Colonic mucosa (tissue), 4 donors: ENCODE data around the gene SSTR1. TPM values are rescaled to one million over a fixed set of nuclear protein-coding genes. Genes with fewer than 3 reads are reported as not detected.

Experiments used
- DNase-seq: peaks from one replicate; pipeline ENCODE4 v3.0.0-alpha.2; 2020
- H3K27ac ChIP-seq: fragments of 200-600 bp; one replicate; pipeline ENCODE4 v1.8.0; 2021
- H3K27me3 ChIP-seq: fragments of 200-600 bp; one replicate; pipeline ENCODE4 v1.8.0; 2021
- H3K36me3 ChIP-seq: fragments of 200-600 bp; one replicate; pipeline ENCODE4 v1.8.0; 2021
- H3K4me1 ChIP-seq: fragments of 200-600 bp; one replicate; pipeline ENCODE4 v1.8.0; 2021; ENCODE audit warnings: mild to moderate bottlenecking
- H3K4me3 ChIP-seq: fragments of 200-600 bp; one replicate; pipeline ENCODE4 v1.8.0; 2021
- H3K9ac ChIP-seq, 2 donors: one replicate each; pipeline ENCODE4 v1.7.0; 2013; ENCODE audit warnings: control low read depth in 2 of 2, low read depth in 2 of 2, low read length in 2 of 2
- H3K9me3 ChIP-seq: fragments of 200-600 bp; one replicate; pipeline ENCODE4 v1.8.0; 2021
- CTCF ChIP-seq: fragments of 200-600 bp; IDR thresholded peaks from one replicate; pipeline ENCODE4 v1.8.0; 2022; ENCODE audit warnings: antibody characterized with exemption, mild to moderate bottlenecking
- intact Hi-C: fragments of 100-400 bp; cut with DNase I; formaldehyde crosslinking; loops from one replicate; pipeline ENCODE4 v1.14.1; 2022
- total RNA-seq, 2 donors: library from RNA; stranded (reverse); fragmentation: NEBNext Ultra II Directional in 1 of 2; extraction: Animal tissue kit (Norgen Biotek cat#: 25700) in 1 of 2; gene quantifications; one replicate each; pipeline ENCODE4 v1.2.1, GENCODE V29; 2021
- donor health status: healthy.
- donor health status: DM: no; HTN: no; CAD: no.
- donor health status: DM: no; HTN: no; CAD: no.

Gene SSTR1
- total RNA-seq, 2 donors from 2014 or later = 8.5 to 8.8 TPM

GRCh38 chr14:38198425-38198824 lies 9.3 kb upstream of the SSTR1 start:
- H3K9ac ChIP-seq = no peak overlapping the region
- intact Hi-C loops = no loop called here
- H3K4me1 ChIP-seq = no peaks in the 10 kb centered on the region
- H3K4me3 ChIP-seq = no peak overlapping the region
- no peaks in the 10 kb centered on the region for H3K27me3 ChIP-seq
- no peaks in the 10 kb centered on the region for H3K9me3 ChIP-seq
- TF ChIP-seq CTCF = no peak
- DNase-seq = no peak
- no peaks in the 10 kb centered on the region for H3K36me3 ChIP-seq
- no peak overlapping the region for H3K27ac ChIP-seq

GRCh38 chr14:38199076-38199475 lies 8.6 kb upstream of the SSTR1 start:
- intact Hi-C loops = no loop called here
- no peaks in the 10 kb centered on the region for H3K9me3 ChIP-seq
- no peak for DNase-seq

GRCh38 chr14:38199739-38200138 lies 8.0 kb upstream of the SSTR1 start:
- no peak for DNase-seq
- H3K9ac ChIP-seq = no peak overlapping the region
- H3K4me1 ChIP-seq = no peaks in the 10 kb centered on the region
- no peaks in the 10 kb centered on the region for H3K36me3 ChIP-seq
- no peak overlapping the region for H3K27ac ChIP-seq
- intact Hi-C loops = no loop called here
- no peaks in the 10 kb centered on the region for H3K27me3 ChIP-seq
- no peak for TF ChIP-seq CTCF
- H3K4me3 ChIP-seq = no peak overlapping the region
- H3K9me3 ChIP-seq = no peaks in the 10 kb centered on the region

More at GRCh38 chr14:38199076-38199475, 8.6 kb upstream of the SSTR1 start:
- Histone ChIP-seq H3K27ac (no peak overlapping the region), H3K27me3 (no peaks in the 10 kb centered on the region), H3K4me3 (no peak overlapping the region), H3K4me1 (no peaks in the 10 kb centered on the region), H3K9ac (no peak overlapping the region), H3K36me3 (no peaks in the 10 kb centered on the region)
- TF ChIP-seq CTCF = no peak

GRCh38 chr14:38201137-38201828 lies 6.4 kb upstream of the SSTR1 start:
- H3K27ac ChIP-seq = no peak overlapping the region
- H3K27me3 ChIP-seq = no peaks in the 10 kb centered on the region
- intact Hi-C loops = no loop called here
- DNase-seq = no peak
- H3K9me3 ChIP-seq = no peaks in the 10 kb centered on the region
- no peak for TF ChIP-seq CTCF
- no peaks in the 10 kb centered on the region for H3K4me1 ChIP-seq
- no peak overlapping the region for H3K4me3 ChIP-seq
- H3K9ac ChIP-seq = no peak overlapping the region
- H3K36me3 ChIP-seq = no peaks in the 10 kb centered on the region

- Histone ChIP-seq H3K4me1 (no peaks in the 10 kb centered on the region), H3K9me3 (no peaks in the 10 kb centered on the region), H3K9ac (no peak overlapping the region), H3K27ac (no peak overlapping the region), H3K4me3 (no peak overlapping the region), H3K36me3 (no peaks in the 10 kb centered on the region), H3K27me3 (no peaks in the 10 kb centered on the region)
- intact Hi-C loops = no loop called here
- TF ChIP-seq CTCF = no peak
- DNase-seq = no peak
These were observed 5.1 kb upstream of the SSTR1 start for GRCh38 chr14:38202444-38203191.
